ENCODE data around the gene MLC1.

The MLC1 gene

DNA sequence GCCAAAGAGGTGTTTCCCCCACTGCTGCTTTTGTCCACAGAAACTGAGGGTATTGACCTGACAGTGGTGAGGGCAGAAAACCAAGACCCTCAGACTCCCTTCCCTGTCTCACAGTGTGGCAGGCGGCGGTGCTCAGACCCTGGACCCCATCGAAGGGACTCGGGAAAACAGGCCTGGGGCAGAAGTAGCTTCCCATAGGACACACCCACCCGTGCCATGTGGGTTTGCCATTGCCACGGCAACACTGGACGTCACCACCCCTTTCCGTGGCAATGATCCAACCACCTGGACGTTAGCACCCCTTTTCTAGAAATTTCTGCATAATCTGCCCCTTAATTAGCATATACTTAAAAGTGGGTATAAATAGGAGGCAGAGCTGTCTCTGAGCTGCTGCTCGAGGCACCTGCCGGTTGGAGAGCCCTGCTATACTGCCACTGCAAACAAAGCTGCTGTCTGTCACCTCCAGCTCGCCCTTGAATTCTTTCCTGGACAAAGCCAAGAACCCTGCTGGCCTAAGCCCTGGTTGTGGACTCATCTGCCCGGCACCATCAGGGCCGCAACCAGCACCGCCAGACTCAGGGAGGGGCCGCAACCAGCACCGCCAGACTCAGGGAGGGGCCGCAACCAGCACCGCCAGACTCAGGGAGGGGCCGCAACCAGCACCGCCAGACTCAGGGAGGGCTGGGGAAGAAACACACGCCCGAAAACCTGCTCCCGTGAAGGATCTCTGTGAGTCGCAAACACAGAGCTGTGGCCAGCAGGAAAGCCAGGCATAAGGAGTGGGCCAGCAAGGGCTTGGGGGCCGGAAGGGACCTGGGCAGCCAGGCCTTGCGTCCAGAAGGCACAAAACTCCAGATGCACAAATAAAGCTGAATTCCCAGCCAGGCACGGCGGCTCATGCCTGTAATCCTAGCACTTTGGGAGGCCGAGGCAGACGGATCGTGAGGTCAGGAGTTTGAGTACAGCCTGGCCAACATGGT is 10.4 kb downstream of the MLC1 start:
- no peak for DNase-seq

DNA sequence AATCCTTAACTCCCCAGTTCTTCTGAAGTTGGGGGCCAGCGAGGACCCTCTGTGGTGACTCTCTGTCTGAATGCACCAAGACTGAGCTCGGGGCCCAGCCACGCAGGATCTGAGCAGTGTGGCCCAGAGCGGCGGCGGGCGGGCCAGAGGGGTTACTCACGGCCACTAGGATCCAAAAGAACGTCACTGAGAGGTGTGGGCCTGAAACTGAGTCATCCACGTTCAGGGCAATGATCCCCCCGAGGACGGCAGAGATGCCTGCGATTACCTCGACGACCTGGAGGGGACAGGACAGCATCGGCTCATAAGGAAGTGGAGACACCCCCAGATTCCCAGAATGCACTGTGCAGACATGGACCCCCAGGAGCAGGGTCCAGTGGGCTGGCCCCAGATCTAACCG is 11.2 kb downstream of the MLC1 start:
- DNase-seq = no peak

DNA sequence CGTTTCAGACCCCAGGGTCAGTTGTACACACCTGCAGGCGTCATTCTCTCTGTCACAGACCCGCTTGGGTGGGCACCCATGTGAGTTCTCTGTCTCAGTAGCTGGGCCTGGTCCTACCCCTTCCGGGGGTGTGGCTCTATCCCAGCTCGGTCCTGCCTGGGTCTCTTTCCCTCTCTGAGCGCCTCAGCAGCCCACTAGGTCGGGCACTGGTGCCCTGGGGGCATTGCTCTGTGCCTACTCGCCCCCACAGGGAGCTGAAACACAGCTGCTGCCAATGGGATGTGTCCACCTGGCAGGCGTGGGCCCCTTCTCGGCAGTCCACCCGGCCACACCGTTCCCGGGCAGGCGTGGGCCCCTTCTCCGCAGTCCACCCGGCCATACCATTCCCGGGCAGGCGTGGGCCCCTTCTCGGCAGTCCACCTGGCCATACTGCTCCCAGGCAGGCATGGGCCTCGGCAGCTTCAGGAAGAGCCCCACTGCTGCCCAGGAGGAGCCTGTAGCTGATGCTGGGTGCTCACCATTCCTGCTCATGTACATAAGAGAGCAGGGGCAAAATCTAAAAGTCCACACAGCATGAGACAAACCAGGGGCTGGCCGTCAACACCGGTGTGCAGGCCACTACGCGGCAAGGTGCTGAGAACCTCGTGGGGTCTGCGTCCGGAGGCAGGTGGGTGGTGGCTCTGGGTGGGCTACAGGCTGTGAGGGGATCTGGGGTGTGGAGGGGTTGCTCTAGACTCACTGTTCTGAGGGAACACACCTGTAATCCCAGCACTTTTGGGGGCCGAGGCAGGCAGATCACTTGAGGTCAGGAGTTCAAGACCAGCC is 12.3 kb downstream of the MLC1 start:
- DNase-seq = no peak

DNA sequence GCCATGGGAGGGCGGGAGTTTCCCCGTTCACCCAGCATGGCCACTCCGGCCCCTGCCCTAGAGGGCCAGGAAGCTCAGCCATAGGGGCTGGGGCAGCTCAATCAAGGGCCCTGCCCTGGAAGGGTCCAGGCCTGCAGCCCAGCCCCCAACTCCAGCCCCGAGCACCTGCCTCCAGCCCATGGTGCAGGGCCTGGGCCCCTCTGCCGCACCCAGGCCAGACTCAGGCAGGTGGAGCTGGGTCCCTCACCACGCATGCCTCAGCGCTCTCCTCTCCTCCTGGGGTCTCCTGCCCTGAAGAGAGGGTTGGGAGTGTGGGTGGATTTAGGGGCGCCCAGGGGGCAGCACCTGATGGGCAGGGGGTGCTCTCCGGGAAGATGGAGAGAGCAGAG is 13.1 kb downstream of the MLC1 start:
- no peak for DNase-seq

DNA sequence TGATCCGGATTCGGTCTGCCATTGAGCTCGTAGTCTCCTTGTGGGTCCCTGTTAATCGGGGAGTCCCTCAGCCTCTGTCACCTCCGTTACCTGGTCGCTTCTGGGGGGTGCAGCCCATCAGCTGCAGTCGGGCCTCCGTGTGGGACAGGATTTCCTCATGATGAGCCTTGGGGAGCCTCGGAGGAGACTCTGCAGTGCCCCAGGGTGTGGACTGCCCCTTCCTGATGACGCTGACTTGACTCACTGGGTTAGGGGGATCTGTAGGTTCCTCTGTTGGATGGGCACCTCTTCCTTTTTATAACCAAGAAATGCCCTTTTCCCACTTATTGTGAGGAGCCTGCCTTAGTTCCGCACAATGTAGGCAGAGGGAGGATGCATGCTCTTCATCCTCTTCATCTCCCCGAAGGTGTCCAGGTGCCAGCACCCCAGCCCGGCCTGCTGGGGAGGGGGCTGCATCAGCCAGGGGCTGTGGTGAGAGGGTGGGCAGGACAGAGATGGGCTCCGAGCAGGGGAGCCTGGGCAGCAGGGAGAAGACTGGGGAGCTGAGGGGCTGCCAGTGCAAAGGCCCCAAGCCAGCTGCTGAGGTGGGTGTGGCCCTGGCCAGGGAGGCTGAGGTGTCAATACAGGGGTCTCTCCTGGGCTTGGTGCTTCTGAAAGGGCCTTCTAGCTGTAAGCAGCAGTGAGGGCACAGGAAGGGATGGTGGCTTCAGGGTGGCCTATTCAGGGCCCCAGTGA is 13.6 kb downstream of the MLC1 start:
- no peak for DNase-seq

DNA sequence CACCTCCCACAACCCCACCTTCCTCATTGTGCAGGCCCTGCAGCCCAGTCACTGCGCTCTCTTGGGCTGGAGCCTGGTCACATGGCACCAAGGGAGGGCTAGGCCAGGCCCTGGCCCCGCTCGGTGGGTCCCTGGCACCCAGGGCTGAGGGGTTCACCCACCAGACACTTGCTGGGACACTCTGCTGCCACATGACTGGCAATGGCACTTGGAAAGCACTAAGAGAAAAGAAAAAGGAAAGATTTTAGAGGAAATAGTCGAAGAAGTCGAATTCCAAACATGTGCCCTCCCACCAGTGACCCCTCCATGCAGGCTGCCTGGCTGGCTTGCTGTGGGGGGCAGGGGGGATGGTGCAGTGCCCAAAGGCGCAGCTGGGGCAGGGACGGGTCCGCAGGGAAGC is 14.9 kb downstream of the MLC1 start:
- DNase-seq = no peak

DNA sequence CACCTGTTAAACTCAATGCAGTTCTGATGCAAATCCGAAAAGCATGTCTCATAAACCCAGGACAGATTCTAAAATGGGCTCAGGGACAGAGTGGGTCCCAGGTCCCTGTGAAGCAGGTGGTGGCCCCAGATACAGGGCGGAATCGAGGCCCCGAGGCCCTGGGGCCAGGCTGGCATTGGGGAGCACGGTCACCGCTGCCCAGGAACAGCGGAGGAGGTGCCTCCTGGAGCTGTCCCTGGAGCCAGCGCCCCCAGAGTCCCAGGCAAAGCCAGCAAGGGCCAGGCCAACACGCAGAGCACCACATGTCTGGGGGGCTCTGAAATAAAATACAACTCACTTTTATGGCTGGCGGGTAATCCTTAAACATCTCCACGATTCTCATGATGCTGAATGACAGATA is 17.1 kb downstream of the MLC1 start:
- DNase-seq = no peak

DNA sequence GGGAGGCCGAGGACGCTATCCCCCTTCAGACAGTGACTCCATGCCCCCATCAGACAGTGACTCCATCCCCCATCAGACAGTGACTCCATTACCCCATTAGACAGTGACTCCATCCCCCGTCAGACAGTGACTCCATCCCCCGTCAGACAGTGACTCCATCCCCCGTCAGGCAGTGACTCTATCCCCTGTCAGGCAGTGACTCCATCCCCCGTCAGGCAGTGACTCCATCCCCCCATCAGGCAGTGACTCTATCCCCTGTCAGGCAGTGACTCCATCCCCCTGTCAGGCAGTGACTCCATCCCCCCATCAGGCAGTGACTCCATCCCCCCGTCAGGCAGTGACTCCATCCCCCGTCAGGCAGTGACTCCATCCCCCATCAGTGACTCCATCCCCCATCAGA is 18.0 kb downstream of the MLC1 start:
- DNase-seq = no peak

DNA sequence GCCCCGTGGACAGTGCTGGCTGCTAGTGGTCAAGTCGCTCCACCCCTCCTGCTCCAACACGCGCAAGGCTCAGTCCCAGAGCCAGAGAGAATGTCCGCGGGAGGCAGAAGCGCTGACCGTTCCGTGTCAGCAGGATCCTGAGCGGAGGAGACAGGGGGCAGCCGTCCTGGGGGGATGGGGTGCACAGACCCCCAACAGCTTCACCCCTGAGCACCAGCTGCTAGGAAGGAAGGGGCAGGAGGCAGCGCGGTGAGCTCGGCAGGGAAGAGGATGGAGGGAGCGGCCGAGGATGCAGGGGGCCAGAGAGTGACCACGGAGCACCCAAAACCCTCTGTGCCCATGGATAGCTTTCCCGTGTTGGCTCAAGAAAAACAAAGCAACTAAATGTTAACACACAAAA is 20.8 kb downstream of the MLC1 start:
- no peak for DNase-seq

DNA sequence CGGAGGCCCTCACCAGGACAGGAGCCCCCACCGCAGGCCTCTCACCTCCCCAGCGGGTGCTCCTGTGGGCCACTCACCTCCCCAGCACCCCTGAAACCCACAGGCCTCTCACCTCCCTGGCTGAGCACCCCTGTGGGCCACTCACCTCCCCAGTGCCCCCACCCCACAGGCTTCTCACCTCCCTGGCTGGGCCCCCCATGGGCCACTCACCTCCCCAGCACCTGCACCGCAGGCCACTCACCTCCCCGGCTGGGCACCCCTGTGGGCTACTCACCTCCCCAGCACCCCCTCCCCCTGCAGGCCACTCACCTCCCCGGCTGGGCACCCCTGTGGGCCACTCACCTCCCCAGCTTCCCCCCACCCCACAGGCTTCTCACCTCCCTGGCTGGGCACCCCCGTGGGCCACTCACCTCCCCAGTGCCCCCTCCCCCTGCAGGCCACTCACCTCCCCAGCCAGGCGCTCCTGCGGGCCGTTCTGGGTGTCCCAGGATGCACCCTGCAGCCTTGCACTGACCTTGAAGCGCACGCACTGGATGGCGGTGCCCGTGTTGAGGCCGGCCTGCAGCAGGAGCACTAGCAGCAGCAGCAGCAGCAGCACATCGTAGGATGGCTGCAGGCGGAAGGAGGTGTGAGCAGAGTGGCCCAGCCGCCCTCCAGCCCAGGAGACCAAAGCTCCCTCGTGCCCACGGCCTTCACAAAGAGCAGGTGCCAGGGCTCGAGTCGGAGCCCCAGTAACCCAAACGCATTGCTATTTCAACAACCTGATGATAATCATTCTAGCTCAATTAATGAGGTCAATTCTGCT is 21.4 kb downstream of the MLC1 start:
- DNase-seq = no peak

DNA sequence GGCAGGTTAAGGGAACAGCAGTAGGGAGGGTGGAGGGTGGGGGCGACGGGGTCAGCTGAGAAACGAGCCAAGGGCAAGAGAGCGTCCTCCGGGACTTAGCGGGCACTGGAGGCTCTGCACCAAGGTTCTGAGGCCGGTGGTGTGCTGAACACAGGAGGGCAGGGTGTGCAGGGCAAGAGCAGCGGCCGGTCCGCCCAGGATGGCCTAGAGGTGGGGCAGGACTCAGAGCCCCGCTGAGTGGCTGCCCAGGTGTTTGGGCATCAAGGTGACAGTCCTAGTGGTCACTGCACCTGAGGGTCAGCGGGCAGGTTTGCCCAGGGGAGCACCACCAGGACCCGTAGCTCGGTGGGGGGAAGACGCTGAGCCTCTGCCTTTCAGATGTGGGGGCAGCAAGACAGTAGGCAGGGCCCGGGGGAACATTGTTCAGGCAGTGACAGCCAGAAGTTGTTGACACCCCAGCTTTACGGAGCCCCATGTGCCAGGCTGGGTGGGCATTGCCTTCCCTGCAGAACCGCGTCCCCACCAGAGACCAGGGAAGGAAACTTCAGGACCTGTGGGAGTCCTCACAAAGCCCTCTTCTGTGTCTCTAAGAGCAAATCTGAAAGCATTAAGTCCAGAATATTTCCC is 22.6 kb downstream of the MLC1 start:
- DNase-seq = no peak

DNA sequence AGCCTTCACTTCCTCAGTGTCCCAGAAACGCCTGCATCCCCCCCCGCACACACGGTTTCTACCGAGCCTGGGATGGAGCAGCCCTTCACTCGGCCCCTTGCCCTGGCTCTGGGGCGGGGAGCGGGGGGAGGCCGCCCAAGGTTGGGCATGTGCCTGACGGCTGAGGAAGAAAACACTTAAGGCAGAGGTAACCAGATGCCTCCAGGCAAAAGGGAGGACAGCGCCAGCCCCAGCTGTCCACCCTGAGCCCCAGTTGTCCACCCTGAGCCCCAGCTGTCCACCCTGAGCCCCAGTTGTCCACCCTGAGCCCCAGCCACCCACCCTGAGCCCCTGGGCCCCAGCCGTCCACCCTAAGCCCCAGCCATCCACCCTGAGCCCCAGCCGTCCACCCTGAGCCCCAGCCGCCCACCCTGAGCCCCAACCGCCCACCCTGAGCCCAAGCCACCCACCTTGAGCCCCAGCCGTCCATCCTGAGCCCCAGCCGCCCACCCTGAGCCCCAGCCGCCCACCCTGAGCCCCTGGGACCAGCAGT is 23.3 kb downstream of the MLC1 start:
- no peak for DNase-seq

DNA sequence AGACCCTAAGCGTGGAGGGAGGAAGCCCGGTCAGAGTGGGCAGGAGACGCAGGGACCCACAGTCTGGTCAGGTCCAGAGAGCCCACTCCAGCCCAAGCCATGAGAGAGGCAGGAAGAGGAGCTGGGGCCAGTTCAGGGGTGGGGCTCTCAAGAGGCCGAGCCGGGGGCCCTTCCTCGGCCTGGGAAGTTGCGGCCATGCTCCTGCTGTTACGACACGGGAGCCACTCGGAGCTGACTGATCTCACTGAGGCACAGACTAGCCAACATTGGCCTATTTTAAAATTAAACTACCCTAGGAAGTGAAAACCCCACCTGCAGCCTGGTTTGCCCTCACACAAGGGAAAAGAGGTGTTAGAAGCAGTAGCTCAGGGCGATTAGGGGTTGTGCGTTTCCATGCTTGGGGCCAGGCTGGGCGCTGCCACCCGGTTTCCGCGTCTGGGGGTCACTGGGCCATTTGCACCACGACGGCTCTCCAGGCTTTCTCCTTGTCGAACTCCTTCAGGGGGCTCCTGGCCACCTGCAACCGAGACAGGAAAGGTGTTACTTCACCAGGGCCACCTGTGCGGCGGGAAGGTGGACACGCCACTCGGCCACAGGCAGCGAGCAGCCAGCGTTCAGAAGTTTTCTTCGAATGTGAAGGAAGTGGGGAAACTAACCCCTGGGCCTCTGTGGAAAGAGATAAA is 23.9 kb downstream of the MLC1 start:
- no peak for DNase-seq

DNA sequence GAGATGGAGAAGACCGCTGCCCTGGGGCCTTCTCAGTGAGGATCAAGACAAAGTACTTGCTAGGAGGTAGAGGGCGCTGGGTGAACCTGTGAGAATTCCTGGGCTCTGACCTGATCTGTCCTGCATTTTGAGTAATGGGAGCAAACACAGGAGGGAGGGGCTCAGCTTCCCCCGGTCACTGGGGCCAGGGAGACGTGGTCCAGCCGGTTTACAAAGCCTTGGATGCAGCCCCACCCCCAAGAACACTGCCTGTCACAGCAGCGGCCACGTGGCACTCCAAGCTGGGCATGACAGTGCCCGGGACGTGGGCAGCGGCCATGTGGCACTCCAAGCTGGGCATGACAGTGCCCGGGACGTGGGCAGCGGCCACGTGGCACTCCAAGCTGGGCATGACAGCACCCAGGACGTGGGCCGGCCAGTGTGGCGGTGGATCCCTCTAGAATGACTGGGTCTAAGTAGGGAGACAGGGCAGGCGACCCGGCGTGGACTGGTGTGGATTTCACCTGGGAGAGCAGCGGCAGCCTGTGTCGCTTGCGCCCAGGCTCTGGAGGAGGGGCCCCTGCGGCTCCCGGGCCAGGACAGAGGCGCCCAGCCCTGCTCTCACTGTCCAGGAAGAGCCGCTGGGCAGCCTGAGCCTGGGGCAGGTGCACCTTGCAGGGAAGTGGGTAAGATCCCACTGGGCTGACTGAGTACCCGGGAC is 24.6 kb downstream of the MLC1 start:
- DNase-seq = no peak

DNA sequence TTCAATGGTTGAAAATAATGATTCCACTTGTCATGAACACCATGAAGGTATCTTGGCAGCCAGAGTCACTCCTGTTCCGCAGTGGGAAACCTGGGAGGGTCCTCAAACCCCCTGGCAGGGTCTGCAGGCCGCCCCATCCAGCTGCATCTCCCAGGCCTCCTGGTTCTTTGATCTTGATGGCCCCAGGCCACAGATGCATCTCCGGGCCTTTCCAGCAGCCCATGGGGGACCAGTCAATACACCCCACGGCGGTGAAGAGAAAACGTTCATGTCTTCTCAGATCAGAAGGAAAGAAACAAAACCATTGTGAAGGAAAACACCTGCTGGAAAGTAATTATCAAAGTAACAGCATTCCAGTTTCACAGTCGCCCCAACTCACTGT is 25.4 kb downstream of the MLC1 start:
- no peak for DNase-seq

DNA sequence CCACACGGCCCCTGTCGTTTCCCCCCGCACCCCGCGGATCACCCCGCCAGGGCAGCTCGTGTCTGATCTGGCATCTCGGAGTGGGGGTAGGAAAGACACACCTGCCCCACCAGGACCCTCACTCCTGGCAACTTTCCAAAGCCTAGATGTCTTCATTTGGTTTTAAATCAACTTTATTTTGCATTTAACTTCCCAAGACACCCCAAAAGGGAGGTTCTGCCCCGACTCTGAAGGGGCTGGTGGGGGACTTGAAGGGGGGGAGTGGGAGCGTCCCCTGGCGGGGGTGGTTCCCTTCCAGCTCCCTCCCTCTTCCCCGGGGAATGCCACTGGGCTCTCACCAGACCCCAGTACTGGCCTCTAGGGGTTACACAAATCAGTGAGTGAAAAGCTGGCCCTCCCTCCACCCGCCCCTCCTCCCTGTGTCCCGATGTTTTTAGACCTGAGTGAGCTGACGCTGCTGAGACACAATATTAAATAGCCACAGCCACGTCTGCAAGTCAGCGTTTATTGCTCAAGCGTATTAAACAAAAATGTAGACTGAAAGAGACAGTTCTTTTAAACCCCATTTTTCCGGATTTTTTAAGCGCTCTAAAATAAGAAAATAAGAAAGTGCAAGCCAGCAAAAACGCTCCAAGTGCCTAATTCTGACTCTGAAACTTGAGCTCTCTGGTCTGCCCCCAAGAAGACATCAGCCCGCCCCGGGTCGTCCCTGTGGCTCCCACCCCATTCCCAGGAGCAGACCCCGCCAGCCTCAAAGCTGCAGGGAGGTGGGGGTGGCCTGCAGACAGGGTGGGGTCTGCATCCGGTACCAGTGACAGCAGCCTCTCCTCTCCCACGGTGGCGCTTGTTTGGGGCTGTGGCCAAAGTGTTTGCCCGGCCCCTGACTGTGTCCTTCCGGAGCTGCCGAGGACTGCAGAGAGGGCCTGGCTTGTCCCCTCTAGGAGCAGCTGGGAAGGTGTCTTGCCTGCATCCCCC is 26.0 kb downstream of the MLC1 start:
- DNase-seq = no peak

DNA sequence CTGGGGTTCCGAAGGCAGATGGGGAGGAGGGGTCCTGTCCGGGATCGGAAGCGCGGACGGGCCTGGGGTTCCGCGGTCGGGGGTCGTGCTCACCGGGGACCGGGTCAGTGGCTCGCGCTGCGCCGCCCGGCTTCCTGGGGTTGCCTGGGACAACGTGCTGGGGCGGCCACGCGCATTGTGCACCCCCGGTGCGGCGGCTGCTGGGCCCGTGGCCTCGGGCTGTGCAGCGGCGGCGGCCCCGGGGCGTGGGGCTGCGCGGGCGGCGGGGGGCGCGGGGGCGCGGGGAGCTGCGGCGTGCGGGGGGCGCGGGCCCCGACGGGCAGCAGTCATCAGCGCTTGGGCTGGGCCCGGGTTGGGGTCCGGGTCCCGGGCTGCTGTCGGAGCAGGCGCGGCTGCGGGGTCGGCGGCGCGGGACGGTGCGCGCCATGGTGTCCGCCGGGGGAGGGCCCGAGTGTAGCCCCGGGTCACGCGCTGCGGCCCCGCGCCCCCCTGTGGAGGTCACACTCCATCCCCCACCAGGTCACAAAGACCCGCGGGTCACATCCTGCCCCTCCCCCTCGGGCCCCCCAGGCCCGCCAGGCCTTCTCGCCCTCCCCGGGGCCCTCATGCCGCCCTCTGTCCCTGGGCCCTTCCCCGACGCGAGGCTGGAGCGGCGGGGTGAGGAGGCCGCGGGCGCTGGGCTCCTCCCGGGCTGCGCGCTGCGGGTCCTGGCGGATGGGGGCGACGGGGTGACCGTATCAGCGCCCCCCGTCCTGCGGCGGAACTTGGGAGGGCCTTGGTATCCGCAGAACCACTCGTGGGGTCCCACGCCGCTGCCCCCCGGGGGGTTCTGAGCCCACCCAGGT is 26.9 kb downstream of the MLC1 start, which contains the start of gene TTLL8:
Gene TTLL8 (minus strand): TSS at position 238 of the 845 bp plus-strand sequence.
- no peak for DNase-seq

Data from stimulated activated CD4-positive, alpha-beta T cell treated with anti-CD3 and anti-CD28 coated beads, Interleukin-12 subunit alpha, Interleukin-12 subunit beta, amount 100 ng/mL, for 4 hours (primary cell).